H9 (cell line): ENCODE measurements around the gene GPD1L. TPM values are rescaled to one million over a fixed set of nuclear protein-coding genes. Genes with fewer than 3 reads are reported as not detected.

Source experiments
- DNase-seq: peaks from one replicate; pipeline ENCODE4 v3.0.0-alpha.2; 2017
- H2AFZ ChIP-seq: one replicate; pipeline ENCODE4 v1.6.1; 2013; ENCODE audit warnings: mild to moderate bottlenecking, low read length, control low read depth, moderate library complexity
- H2AK5ac ChIP-seq: 2 replicates; pipeline ENCODE4 v1.6.1; 2013; ENCODE audit warnings: low read length, control low read depth, mixed read lengths; ENCODE audit not compliant: insufficient read length
- H2BK120ac ChIP-seq: one replicate; pipeline ENCODE4 v1.6.1; 2013; ENCODE audit warnings: low read depth, mild to moderate bottlenecking, low read length, control low read depth, inconsistent platforms; ENCODE audit not compliant: poor library complexity, severe bottlenecking
- H2BK12ac ChIP-seq: 2 replicates; pipeline ENCODE4 v1.6.1; 2013; ENCODE audit warnings: low read length, control low read depth, mixed read lengths, low read depth; ENCODE audit not compliant: insufficient read length
- H2BK15ac ChIP-seq: 2 replicates; pipeline ENCODE4 v1.6.1; 2013; ENCODE audit warnings: low read depth, low read length, control low read depth
- H2BK20ac ChIP-seq: one replicate; pipeline ENCODE4 v1.6.1; 2013; ENCODE audit warnings: low read depth, mild to moderate bottlenecking, low read length, control low read depth, inconsistent platforms; ENCODE audit not compliant: poor library complexity, severe bottlenecking
- H2BK5ac ChIP-seq: 2 replicates; pipeline ENCODE4 v1.6.1; 2013; ENCODE audit warnings: low read length, control low read depth, mixed read lengths; ENCODE audit not compliant: insufficient read length
- H3K14ac ChIP-seq: 2 replicates; pipeline ENCODE4 v1.6.1; 2013; ENCODE audit warnings: low read length, control low read depth; ENCODE audit not compliant: insufficient read depth
- H3K18ac ChIP-seq: 2 replicates; pipeline ENCODE4 v1.6.1; 2013; ENCODE audit warnings: low read depth, mild to moderate bottlenecking, mixed read lengths, low read length, control low read depth; ENCODE audit not compliant: insufficient read length
- H3K23ac ChIP-seq: 2 replicates; pipeline ENCODE4 v1.6.1; 2013; ENCODE audit warnings: low read length, control low read depth, mixed read lengths, low read depth; ENCODE audit not compliant: insufficient read length
- H3K23me2 ChIP-seq: 2 replicates; pipeline ENCODE4 v1.6.1; 2013; ENCODE audit warnings: low read depth, mild to moderate bottlenecking, mixed read lengths, low read length, control low read depth; ENCODE audit not compliant: insufficient read length, poor library complexity, severe bottlenecking
- H3K27ac ChIP-seq: 2 replicates; pipeline ENCODE4 v1.5.1; 2013; ENCODE audit warnings: low read length, control low read depth, mixed read lengths, low read depth; ENCODE audit not compliant: insufficient read length
- H3K27me3 ChIP-seq: 2 replicates; pipeline ENCODE4 v1.6.1; 2013; ENCODE audit warnings: low read length, control low read depth, inconsistent platforms; ENCODE audit not compliant: insufficient read depth
- H3K4ac ChIP-seq: 2 replicates; pipeline ENCODE4 v1.6.1; 2013; ENCODE audit warnings: low read depth, mild to moderate bottlenecking, control low read depth, inconsistent platforms, low read length, moderate library complexity
- H3K4me1 ChIP-seq: 2 replicates; pipeline ENCODE4 v1.6.1; 2013; ENCODE audit warnings: low read length, control low read depth, inconsistent platforms; ENCODE audit not compliant: insufficient read depth
- H3K4me2 ChIP-seq: 2 replicates; pipeline ENCODE4 v1.6.1; 2013; ENCODE audit warnings: low read length, control low read depth, mixed read lengths; ENCODE audit not compliant: insufficient read length, insufficient read depth
- H3K56ac ChIP-seq: 2 replicates; pipeline ENCODE4 v1.6.1; 2013; ENCODE audit warnings: low read depth, mild to moderate bottlenecking, mixed read lengths, low read length, control low read depth; ENCODE audit not compliant: insufficient read length
- H3K79me1 ChIP-seq: 2 replicates; pipeline ENCODE4 v1.6.1; 2013; ENCODE audit warnings: low read depth, mild to moderate bottlenecking, moderate library complexity, low read length, control low read depth, inconsistent platforms; ENCODE audit not compliant: insufficient read depth, poor library complexity, severe bottlenecking
- H3K79me2 ChIP-seq: 2 replicates; pipeline ENCODE4 v1.6.1; 2013; ENCODE audit warnings: low read length, control low read depth, inconsistent platforms; ENCODE audit not compliant: insufficient read depth
- H3K9ac ChIP-seq: 2 replicates; pipeline ENCODE4 v1.6.1; 2013; ENCODE audit warnings: low read length, control low read depth, mixed read lengths; ENCODE audit not compliant: insufficient read length; ENCODE audit errors: extremely low read depth
- H3K9me3 ChIP-seq: one replicate; pipeline ENCODE4 v1.6.1; 2013; ENCODE audit warnings: low read depth, low read length, inconsistent platforms; ENCODE audit not compliant: control insufficient read depth
- H3T11ph ChIP-seq: one replicate; pipeline ENCODE4 v1.6.1; 2013; ENCODE audit warnings: mild to moderate bottlenecking, low read length, control low read depth, inconsistent platforms
- H4K20me1 ChIP-seq: one replicate; pipeline ENCODE4 v1.6.1; 2013; ENCODE audit not compliant: control insufficient read depth, insufficient read length, insufficient read depth
- H4K5ac ChIP-seq: 2 replicates; pipeline ENCODE4 v1.6.1; 2013; ENCODE audit warnings: low read depth, mild to moderate bottlenecking, mixed read lengths, low read length, control low read depth; ENCODE audit not compliant: insufficient read length
- H4K8ac ChIP-seq: replicated peaks from 2 replicates; pipeline ENCODE4 v1.6.1; 2013; ENCODE audit warnings: low read length, control low read depth, mixed read lengths, low read depth; ENCODE audit not compliant: insufficient read length
- H4K91ac ChIP-seq: 2 replicates; pipeline ENCODE4 v1.6.1; 2013; ENCODE audit warnings: low read depth, mild to moderate bottlenecking, moderate library complexity, mixed read lengths, low read length, control low read depth; ENCODE audit not compliant: insufficient read length
- H3K27ac Mint-ChIP-seq, 3 experiments: 2 replicates in 2 of 3; 3 replicates in 1 of 3; pipeline ENCODE4 v1.8.0; 2020 to 2021; ENCODE audit warnings: mixed read lengths in 3 of 3, mild to moderate bottlenecking in 1 of 3, moderate library complexity in 1 of 3
- H3K27me3 Mint-ChIP-seq: 2 replicates; pipeline ENCODE4 v1.8.0; 2021; ENCODE audit warnings: low read depth, mild to moderate bottlenecking, moderate library complexity, mixed read lengths
- H3K36me3 Mint-ChIP-seq, 3 experiments: 2 replicates in 2 of 3; 3 replicates in 1 of 3; pipeline ENCODE4 v1.8.0; 2020 to 2021; ENCODE audit warnings: low read depth in 3 of 3, mixed read lengths in 3 of 3; ENCODE audit not compliant: insufficient read depth in 1 of 3
- H3K4me1 Mint-ChIP-seq, 2 experiments: 2 replicates each; pipeline ENCODE4 v1.8.0; 2020; ENCODE audit warnings: mixed read lengths in 2 of 2
- H3K4me3 Mint-ChIP-seq, 2 experiments: 2 replicates in 1 of 2; 3 replicates in 1 of 2; pipeline ENCODE4 v1.8.0; 2020 to 2021; ENCODE audit warnings: mild to moderate bottlenecking in 2 of 2, mixed read lengths in 2 of 2, moderate library complexity in 1 of 2
- H3K9me3 Mint-ChIP-seq, 2 experiments: 2 replicates in 1 of 2; 3 replicates in 1 of 2; pipeline ENCODE4 v1.8.0; 2020; ENCODE audit warnings: mild to moderate bottlenecking in 2 of 2, mixed read lengths in 2 of 2, moderate library complexity in 1 of 2
- total RNA-seq: library from RNA; stranded (reverse); gene quantifications from 2 replicates; pipeline ENCODE4 v1.2.1, GENCODE V29; 2021
- TF ChIP-seq, protein P1 (sequence below): fragments of 200-600 bp; sonication (generic); conservative IDR thresholded peaks from 3 replicates; pipeline ENCODE4 v1.8.0; 2021; ENCODE audit warnings: antibody characterized with exemption, mild to moderate bottlenecking

GPD1L gene
- total RNA-seq, 1 experiment from 2014 or later, result 3.7 TPM

DNA sequence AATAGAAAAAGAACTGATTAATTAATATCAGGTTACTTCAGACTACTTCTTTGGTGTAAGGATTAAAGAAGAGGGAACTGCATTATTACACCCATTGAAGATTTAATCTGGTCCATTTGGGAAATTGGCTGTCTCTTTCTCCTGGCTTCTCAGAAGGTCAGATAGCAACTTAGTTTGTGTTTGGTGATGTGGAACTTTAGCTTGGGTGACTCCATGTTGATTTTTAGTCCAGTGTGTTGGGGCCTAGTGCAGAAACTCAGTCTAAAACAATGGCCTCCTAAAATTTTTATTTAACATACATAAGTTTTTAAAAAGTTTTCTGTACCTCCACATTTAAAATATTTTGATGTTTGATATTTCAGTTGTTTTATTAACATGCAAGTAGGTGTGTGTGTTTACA, 27.6 kb upstream of the GPD1L start:
- Histone ChIP-seq H2BK12ac (no peak overlapping the region), H3K79me2 (no peaks in the 10 kb centered on the region), H3K23ac (no peak overlapping the region), H3K9me3 (no peaks in the 10 kb centered on the region), H2AFZ (no peak overlapping the region), H3K9ac (no peak overlapping the region), H3K27ac (no peak overlapping the region), H2BK20ac (no peak overlapping the region), H2BK120ac (no peak overlapping the region), H3K4me1 (no peaks in the 10 kb centered on the region; the same call in 1 of the 2 replicates), H3K14ac (no peak overlapping the region), H3K4ac (no peak overlapping the region), H3K56ac (no peak overlapping the region), H4K91ac (no peak overlapping the region), H3K79me1 (no peaks in the 10 kb centered on the region), H2AK5ac (no peak overlapping the region), H4K8ac (no peak overlapping the region), H4K5ac (no peak overlapping the region), H3K18ac (no peak overlapping the region), H4K20me1 (no peaks in the 10 kb centered on the region), H3K27me3 (no peaks in the 10 kb centered on the region), H3K4me2 (no peak overlapping the region), H3T11ph (no peak overlapping the region), H2BK5ac (no peak overlapping the region), H3K23me2 (no peaks in the 10 kb centered on the region), H2BK15ac (no peak overlapping the region)
- Mint-ChIP-seq H3K4me1 (peaks cover 7 to 8% of the 10 kb centered on the region in 2 experiments; a peak in 3 of 4 replicates), H3K9me3 (no peaks in the 10 kb centered on the region), H3K36me3 (no peaks in the 10 kb centered on the region), H3K4me3 (no peak overlapping the region), H3K27me3 (peaks cover 2% of the 10 kb centered on the region), H3K27ac (no peak overlapping the region)
- no peak for DNase-seq
- TF ChIP-seq, protein P1, sequence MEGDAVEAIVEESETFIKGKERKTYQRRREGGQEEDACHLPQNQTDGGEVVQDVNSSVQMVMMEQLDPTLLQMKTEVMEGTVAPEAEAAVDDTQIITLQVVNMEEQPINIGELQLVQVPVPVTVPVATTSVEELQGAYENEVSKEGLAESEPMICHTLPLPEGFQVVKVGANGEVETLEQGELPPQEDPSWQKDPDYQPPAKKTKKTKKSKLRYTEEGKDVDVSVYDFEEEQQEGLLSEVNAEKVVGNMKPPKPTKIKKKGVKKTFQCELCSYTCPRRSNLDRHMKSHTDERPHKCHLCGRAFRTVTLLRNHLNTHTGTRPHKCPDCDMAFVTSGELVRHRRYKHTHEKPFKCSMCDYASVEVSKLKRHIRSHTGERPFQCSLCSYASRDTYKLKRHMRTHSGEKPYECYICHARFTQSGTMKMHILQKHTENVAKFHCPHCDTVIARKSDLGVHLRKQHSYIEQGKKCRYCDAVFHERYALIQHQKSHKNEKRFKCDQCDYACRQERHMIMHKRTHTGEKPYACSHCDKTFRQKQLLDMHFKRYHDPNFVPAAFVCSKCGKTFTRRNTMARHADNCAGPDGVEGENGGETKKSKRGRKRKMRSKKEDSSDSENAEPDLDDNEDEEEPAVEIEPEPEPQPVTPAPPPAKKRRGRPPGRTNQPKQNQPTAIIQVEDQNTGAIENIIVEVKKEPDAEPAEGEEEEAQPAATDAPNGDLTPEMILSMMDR, result no peak
